ENCODE results near the gene AHCYL2.

AHCYL2 gene

DNA sequence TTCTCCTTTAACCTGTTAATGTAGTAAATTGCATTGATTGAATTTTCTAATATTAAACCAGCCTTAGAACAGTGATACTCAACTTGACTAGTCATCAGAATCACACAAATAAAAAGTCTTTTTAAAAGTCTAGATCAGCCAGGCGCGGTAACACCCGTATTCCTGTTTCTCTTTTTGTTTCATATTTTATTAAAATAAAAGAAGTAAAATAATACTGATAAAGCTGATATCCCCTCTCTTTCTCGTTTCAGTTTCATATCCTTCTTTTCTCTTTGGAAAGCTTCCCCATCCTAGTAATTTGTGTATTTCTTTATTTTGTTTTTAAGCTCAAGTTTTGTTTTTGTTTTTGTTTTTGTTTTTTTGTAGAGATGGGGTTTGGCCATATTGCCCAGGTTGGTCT, 27.1 kb upstream of the AHCYL2 start:
- in situ Hi-C loops (cut with HindIII; ENCODE audit: low pct_unique_long_range_greater_than_20kb, low sequenced_read_pairs): no loop called here
- TF ChIP-seq JUND (IDR thresholded peaks at IDR 0.05; ENCODE audit: low read depth): no peak
- no peak for DNase-seq (ENCODE audit: low read depth in 1 of 2, low spot score in 1 of 2)

GRCh38 chr7:129199406-129199805, 25.4 kb upstream of the AHCYL2 start:
- in situ Hi-C loops (cut with HindIII; ENCODE audit: low pct_unique_long_range_greater_than_20kb, low sequenced_read_pairs): no loop called here
- no peak for TF ChIP-seq JUND (IDR thresholded peaks at IDR 0.05; ENCODE audit: low read depth)

GRCh38 chr7:129202058-129202777, 22.6 kb upstream of the AHCYL2 start:
- DNase-seq (ENCODE audit: low read depth in 1 of 2, low spot score in 1 of 2): no peak
- in situ Hi-C loops (cut with HindIII; ENCODE audit: low pct_unique_long_range_greater_than_20kb, low sequenced_read_pairs): no loop called here
- no peak for TF ChIP-seq JUND (IDR thresholded peaks at IDR 0.05; ENCODE audit: low read depth)

More at GRCh38 chr7:129199406-129199805, 25.4 kb upstream of the AHCYL2 start:
- no peak for DNase-seq (ENCODE audit: low read depth in 1 of 2, low spot score in 1 of 2)

DNA sequence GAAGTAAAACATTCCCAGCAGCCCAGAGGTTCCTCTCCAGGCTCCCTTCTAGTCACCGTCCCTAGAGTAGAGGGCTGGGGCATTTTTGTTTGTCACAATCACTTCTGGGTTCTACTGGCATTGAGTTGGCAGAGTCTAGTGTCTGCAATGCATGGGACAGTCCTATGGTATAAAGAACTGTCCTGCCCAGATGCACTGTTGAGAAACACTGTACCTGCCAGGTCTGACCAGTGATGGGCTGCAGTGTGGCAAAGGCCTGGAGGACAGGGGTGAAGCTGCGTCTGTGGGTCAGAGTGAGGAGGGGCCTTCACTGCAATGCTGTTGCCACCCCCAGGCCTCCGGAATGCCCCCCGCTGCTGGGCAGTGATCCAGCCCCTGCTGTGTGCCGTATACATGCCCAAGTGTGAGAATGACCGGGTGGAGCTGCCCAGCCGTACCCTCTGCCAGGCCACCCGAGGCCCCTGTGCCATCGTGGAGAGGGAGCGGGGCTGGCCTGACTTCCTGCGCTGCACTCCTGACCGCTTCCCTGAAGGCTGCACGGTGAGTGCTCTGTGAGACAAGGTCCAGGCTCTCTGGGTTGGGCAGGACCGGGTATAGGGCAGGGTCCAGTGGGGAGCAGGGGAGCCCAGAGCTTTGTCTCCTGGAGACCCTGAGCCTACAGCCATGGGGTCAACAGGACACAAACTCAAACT, 21.6 kb upstream of the AHCYL2 start:
- in situ Hi-C loops (cut with HindIII; ENCODE audit: low pct_unique_long_range_greater_than_20kb, low sequenced_read_pairs): no loop called here
- no peak for TF ChIP-seq JUND (IDR thresholded peaks at IDR 0.05; ENCODE audit: low read depth)
- DNase-seq (ENCODE audit: low read depth in 1 of 2, low spot score in 1 of 2): no peak

DNA sequence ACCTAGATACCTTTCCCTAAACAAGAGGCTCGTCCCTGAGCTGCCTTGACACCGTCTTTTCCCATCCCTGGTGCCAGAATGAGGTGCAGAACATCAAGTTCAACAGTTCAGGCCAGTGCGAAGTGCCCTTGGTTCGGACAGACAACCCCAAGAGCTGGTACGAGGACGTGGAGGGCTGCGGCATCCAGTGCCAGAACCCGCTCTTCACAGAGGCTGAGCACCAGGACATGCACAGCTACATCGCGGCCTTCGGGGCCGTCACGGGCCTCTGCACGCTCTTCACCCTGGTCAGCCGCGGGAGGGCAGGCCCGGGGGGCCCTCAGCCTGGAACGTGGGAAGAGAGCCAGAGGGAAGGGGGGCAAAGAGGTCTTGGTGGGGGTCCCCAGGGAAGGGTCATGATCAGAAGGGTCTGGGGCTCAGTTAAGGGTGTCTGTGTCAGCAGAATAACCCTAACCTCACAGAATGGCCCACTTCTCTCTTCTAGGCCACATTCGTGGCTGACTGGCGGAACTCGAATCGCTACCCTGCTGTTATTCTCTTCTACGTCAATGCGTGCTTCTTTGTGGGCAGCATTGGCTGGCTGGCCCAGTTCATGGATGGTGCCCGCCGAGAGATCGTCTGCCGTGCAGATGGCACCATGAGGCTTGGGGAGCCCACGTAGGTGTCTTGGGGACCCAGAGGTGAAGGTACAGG, 19.6 kb upstream of the AHCYL2 start:
- no peak for DNase-seq (ENCODE audit: low read depth in 1 of 2, low spot score in 1 of 2)
- in situ Hi-C loops (cut with HindIII; ENCODE audit: low pct_unique_long_range_greater_than_20kb, low sequenced_read_pairs): no loop called here
- TF ChIP-seq JUND (IDR thresholded peaks at IDR 0.05; ENCODE audit: low read depth): no peak

DNA sequence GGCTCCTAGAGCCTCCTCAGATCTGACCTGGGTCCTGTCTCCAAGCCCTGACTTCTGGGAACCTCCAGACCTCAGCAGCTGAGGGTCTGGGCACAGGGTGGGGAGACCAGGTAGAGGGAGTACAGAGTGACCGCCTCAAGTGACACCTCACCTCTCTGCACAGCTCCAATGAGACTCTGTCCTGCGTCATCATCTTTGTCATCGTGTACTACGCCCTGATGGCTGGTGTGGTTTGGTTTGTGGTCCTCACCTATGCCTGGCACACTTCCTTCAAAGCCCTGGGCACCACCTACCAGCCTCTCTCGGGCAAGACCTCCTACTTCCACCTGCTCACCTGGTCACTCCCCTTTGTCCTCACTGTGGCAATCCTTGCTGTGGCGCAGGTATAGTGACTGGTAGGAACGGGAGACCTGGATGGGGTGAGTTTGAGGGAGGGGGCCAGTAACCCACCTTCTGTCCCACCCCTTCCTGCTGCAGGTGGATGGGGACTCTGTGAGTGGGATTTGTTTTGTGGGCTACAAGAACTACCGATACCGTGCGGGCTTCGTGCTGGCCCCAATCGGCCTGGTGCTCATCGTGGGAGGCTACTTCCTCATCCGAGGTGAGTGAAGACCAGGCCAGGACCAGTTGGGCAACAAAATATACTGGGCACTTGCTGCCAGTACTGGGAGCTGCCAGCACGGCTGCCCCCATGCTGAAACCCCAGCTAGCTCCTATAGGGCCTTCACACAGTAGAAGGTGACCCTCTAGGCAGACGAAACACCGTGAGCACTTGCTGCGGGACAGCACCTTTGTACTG, 18.6 kb upstream of the AHCYL2 start:
- no peak for DNase-seq (ENCODE audit: low read depth in 1 of 2, low spot score in 1 of 2)
- in situ Hi-C loops (cut with HindIII; ENCODE audit: low pct_unique_long_range_greater_than_20kb, low sequenced_read_pairs): no loop called here
- TF ChIP-seq JUND (IDR thresholded peaks at IDR 0.05; ENCODE audit: low read depth): no peak

DNA sequence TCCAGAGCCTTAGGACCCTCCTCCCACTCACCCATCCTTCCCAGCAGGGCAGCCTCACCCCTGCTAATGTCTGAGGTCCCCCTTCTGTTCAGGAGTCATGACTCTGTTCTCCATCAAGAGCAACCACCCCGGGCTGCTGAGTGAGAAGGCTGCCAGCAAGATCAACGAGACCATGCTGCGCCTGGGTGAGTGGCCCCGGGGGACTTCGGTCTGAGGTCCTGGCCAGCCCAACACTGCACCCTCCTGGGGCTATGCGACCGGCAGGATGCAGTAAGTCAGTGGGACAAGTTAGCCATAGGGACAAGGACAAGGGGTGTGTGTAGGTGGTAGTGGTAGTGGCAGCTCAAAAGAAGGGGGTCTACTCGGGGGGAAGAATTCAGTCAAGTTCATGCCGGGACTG, 16.2 kb upstream of the AHCYL2 start:
- TF ChIP-seq JUND (IDR thresholded peaks at IDR 0.05; ENCODE audit: low read depth): no peak
- in situ Hi-C loops (cut with HindIII; ENCODE audit: low pct_unique_long_range_greater_than_20kb, low sequenced_read_pairs): no loop called here
- DNase-seq (ENCODE audit: low read depth in 1 of 2, low spot score in 1 of 2): no peak

DNA sequence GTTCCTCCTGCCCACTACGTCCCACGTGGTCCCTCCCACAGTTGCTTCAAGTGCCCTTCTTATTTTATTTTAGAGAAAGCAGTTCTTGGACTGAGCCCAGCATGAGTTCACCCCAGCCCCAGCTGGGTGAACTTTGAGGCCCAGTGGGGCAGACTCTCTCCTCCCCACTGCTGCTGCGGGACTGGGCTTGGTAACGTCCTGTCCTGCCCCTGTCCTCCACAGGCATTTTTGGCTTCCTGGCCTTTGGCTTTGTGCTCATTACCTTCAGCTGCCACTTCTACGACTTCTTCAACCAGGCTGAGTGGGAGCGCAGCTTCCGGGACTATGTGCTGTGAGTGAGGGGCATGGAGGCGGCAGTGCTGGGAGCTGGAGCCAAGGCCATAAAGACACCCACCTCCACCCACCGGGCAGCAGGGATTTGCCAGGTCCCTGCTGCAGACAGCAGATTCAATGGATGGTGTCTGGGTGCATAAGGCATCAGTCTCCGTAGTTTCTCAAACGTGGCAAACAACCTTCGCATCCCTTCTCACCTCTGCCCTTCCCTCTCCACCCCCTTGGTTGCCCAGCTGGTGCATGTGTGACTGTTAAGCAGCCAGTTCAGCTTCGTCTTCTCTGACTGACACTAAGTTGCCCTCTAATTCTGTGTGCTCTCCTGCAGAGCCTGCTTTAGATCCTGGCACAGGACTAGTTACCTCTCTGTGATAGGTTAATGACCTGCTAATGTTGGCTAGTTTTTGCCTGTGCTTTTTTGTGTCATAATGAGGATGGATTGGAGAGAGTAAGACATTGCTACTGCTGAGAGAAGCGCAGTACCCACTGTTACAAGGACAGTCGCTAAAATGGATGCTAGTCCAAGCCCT, 15.5 kb upstream of the AHCYL2 start:
- in situ Hi-C loops (cut with HindIII; ENCODE audit: low pct_unique_long_range_greater_than_20kb, low sequenced_read_pairs): no loop called here
- DNase-seq (ENCODE audit: low read depth in 1 of 2, low spot score in 1 of 2): no peak
- TF ChIP-seq JUND (IDR thresholded peaks at IDR 0.05; ENCODE audit: low read depth): no peak

DNA sequence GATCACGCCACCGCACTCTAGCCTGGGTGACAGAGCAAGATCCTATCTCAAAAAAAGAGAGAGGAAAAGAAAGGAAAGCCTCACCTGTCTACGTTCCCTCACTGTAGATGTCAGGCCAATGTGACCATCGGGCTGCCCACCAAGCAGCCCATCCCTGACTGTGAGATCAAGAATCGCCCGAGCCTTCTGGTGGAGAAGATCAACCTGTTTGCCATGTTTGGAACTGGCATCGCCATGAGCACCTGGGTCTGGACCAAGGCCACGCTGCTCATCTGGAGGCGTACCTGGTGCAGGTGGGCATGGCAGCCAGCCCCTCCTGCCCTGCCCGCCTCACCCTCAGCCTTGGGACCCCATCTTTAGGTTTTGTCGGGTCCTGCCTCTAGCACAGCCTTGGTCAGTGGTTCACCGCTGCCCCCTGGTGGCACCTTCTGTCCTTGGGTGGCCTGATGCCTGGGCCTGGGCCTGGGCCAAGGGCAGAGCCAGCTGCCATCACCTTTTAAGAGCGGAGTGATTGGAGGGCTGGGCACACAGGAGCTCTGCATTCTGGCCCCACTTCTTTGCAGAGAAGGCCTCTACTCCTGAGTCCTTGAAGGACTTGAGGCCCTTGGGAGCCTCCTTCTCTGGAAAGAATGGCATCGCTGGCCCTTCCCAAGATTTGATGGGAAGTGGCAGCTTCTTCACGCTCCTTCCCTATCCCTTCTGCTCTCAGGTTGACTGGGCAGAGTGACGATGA, 14.4 kb upstream of the AHCYL2 start:
- in situ Hi-C loops (cut with HindIII; ENCODE audit: low pct_unique_long_range_greater_than_20kb, low sequenced_read_pairs): no loop called here
- DNase-seq (ENCODE audit: low read depth in 1 of 2, low spot score in 1 of 2): peak; percentile 46 to 55
- TF ChIP-seq JUND (IDR thresholded peaks at IDR 0.05; ENCODE audit: low read depth): no peak

DNA sequence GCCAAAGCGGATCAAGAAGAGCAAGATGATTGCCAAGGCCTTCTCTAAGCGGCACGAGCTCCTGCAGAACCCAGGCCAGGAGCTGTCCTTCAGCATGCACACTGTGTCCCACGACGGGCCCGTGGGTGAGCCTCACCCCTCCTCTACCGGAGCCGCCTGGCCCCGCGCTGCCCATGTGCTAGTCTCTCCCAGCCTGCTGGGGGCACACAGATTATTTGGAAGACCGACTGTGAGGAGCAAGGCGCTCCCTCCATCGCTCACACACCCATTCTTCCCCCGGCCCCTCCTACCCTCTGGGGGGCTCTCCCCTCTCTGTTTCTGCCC, 13.9 kb upstream of the AHCYL2 start:
- in situ Hi-C loops (cut with HindIII; ENCODE audit: low pct_unique_long_range_greater_than_20kb, low sequenced_read_pairs): no loop called here
- DNase-seq (ENCODE audit: low read depth in 1 of 2, low spot score in 1 of 2): no peak
- TF ChIP-seq JUND (IDR thresholded peaks at IDR 0.05; ENCODE audit: low read depth): no peak

DNA sequence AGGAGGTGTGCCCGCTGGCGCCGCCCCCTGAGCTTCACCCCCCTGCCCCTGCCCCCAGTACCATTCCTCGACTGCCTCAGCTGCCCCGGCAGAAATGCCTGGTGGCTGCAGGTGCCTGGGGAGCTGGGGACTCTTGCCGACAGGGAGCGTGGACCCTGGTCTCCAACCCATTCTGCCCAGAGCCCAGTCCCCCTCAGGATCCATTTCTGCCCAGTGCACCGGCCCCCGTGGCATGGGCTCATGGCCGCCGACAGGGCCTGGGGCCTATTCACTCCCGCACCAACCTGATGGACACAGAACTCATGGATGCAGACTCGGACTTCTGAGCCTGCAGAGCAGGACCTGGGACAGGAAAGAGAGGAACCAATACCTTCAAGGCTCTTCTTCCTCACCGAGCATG, 12.7 kb upstream of the AHCYL2 start:
- in situ Hi-C loops (cut with HindIII; ENCODE audit: low pct_unique_long_range_greater_than_20kb, low sequenced_read_pairs): no loop called here

More for the DNA sequence above, 12.7 kb upstream of the AHCYL2 start:
- no peak for DNase-seq (ENCODE audit: low read depth in 1 of 2, low spot score in 1 of 2)
- no peak for TF ChIP-seq JUND (IDR thresholded peaks at IDR 0.05; ENCODE audit: low read depth)
